ENCODE data around the gene PLK3. TPM values are rescaled to one million over a fixed set of nuclear protein-coding genes. Genes with fewer than 3 reads are reported as not detected.

PLK3 gene
- total and polyA plus RNA-seq, 9 of the 15 experiments (the other 6 are each of a cell fraction or from before 2014, with no cell fraction given): 0.52 to 22.7 (median 11.0) TPM

GRCh38 chr1:44799770-44800584 is at the start of gene PLK3 (continued):
- TF ChIP-seq POU5F1 (IDR thresholded peaks at IDR 0.05; ENCODE audit: borderline replicate concordance, low read depth, low read length, partially characterized antibody): no peak
- no peak for TF ChIP-seq JUNB (CRISPR knock-in tag; conservative IDR thresholded peaks at IDR 0.05)
- no peak for TF ChIP-seq RBM22 (IDR thresholded peaks at IDR 0.05; ENCODE audit: low read depth, low read length, poor library complexity, severe bottlenecking)
- TF ChIP-seq TARDBP (IDR thresholded peaks at IDR 0.05): peak; percentile 90; the same call in 1 of the 2 replicates
- TF ChIP-seq HNRNPL (IDR thresholded peaks at IDR 0.05; ENCODE audit: low read depth, low read length): peak; percentile 97
- TF ChIP-seq OTX1 (CRISPR knock-in tag; IDR thresholded peaks at IDR 0.05): 0 out of 2 replicates have a peak, but pooled peaks have one; percentile 86
- TF ChIP-seq RBFOX2 (IDR thresholded peaks at IDR 0.05; ENCODE audit: low read depth, low read length): peak; percentile 98
- TF ChIP-seq TEAD4 (IDR thresholded peaks at IDR 0.05; ENCODE audit: low read length): peak; percentile 33; the same call in 1 of the 2 replicates
- no peak for TF ChIP-seq TEAD4 (CRISPR knock-in tag; IDR thresholded peaks at IDR 0.05; ENCODE audit: borderline replicate concordance)
- no peak for TF ChIP-seq PREB (CRISPR knock-in tag; IDR thresholded peaks at IDR 0.05)
